Measurements from ENCODE around the gene PPP1R1C.

GRCh38 chr2:182048088-182048487 is 62.4 kb downstream of the PPP1R1C start:
- TF ChIP-seq, protein P1, sequence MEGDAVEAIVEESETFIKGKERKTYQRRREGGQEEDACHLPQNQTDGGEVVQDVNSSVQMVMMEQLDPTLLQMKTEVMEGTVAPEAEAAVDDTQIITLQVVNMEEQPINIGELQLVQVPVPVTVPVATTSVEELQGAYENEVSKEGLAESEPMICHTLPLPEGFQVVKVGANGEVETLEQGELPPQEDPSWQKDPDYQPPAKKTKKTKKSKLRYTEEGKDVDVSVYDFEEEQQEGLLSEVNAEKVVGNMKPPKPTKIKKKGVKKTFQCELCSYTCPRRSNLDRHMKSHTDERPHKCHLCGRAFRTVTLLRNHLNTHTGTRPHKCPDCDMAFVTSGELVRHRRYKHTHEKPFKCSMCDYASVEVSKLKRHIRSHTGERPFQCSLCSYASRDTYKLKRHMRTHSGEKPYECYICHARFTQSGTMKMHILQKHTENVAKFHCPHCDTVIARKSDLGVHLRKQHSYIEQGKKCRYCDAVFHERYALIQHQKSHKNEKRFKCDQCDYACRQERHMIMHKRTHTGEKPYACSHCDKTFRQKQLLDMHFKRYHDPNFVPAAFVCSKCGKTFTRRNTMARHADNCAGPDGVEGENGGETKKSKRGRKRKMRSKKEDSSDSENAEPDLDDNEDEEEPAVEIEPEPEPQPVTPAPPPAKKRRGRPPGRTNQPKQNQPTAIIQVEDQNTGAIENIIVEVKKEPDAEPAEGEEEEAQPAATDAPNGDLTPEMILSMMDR (conservative IDR thresholded peaks at IDR 0.05; ENCODE audit: low read length), result no peak
- no peak for TF ChIP-seq EZH2phosphoT487 (IDR thresholded peaks at IDR 0.05; ENCODE audit: borderline replicate concordance, low read depth, low read length)
